Endodermal cell (in vitro differentiated cells): ENCODE results near the gene YIPF3. TPM values are rescaled to one million over a fixed set of nuclear protein-coding genes. Genes with fewer than 3 reads are reported as not detected.

Source experiments
- DNase-seq: peaks from one replicate; pipeline ENCODE4 v3.0.0-alpha.2; 2017
- H3K27ac ChIP-seq: 2 replicates; pipeline ENCODE4 v1.5.1; 2013; ENCODE audit warnings: mild to moderate bottlenecking, low read depth, low read length, moderate library complexity
- H3K27me3 ChIP-seq: 2 replicates; pipeline ENCODE4 v1.6.1; 2013; ENCODE audit warnings: mild to moderate bottlenecking, low read length, moderate library complexity; ENCODE audit not compliant: insufficient read depth, control insufficient read depth, poor library complexity, severe bottlenecking
- H3K36me3 ChIP-seq: 2 replicates; pipeline ENCODE4 v1.7.0; 2013; ENCODE audit warnings: mild to moderate bottlenecking, low read length, moderate library complexity; ENCODE audit not compliant: control insufficient read depth, insufficient read depth
- H3K4me1 ChIP-seq: one replicate; pipeline ENCODE4 v1.7.0; 2013; ENCODE audit warnings: low read length; ENCODE audit not compliant: control insufficient read depth, insufficient read depth
- H3K4me3 ChIP-seq: 2 replicates; pipeline ENCODE4 v1.5.1; 2013; ENCODE audit warnings: mild to moderate bottlenecking, low read length, moderate library complexity
- H3K9ac ChIP-seq: 2 replicates; pipeline ENCODE4 v1.6.1; 2013; ENCODE audit warnings: mild to moderate bottlenecking, low read length, moderate library complexity; ENCODE audit not compliant: poor library complexity, severe bottlenecking; ENCODE audit errors: extremely low read depth
- H3K9me3 ChIP-seq: 2 replicates; pipeline ENCODE4 v1.6.1; 2013; ENCODE audit warnings: mild to moderate bottlenecking, low read length, moderate library complexity; ENCODE audit not compliant: control insufficient read depth
- H3K27ac Mint-ChIP-seq: 2 replicates; pipeline ENCODE4 v1.8.0; 2020; ENCODE audit warnings: mixed read lengths
- H3K27me3 Mint-ChIP-seq: 2 replicates; pipeline ENCODE4 v1.8.0; 2021; ENCODE audit warnings: mild to moderate bottlenecking, mixed read lengths; ENCODE audit not compliant: insufficient read depth
- H3K36me3 Mint-ChIP-seq: 2 replicates; pipeline ENCODE4 v1.8.0; 2020; ENCODE audit warnings: low read depth, mixed read lengths
- H3K4me1 Mint-ChIP-seq: 2 replicates; pipeline ENCODE4 v1.8.0; 2020; ENCODE audit warnings: mixed read lengths
- H3K4me3 Mint-ChIP-seq: 2 replicates; pipeline ENCODE4 v1.8.0; 2020; ENCODE audit warnings: mild to moderate bottlenecking, moderate library complexity, mixed read lengths
- H3K9me3 Mint-ChIP-seq: 2 replicates; pipeline ENCODE4 v1.8.0; 2020; ENCODE audit warnings: mild to moderate bottlenecking, mixed read lengths
- CTCF ChIP-seq: fragments of 200-600 bp; sonication (generic); conservative IDR thresholded peaks from 2 replicates; pipeline ENCODE4 v1.5.0; 2021; ENCODE audit warnings: antibody characterized with exemption, mild to moderate bottlenecking
- WGBS, 2 experiments: methylation state at CpG; one replicate each; pipeline versions ENCODE4 v1.1.5 to v1.1.7; 2013; ENCODE audit warnings: missing lambda C conversion rate in 2 of 2, mixed read lengths in 1 of 2; ENCODE audit not compliant: insufficient coverage in 1 of 2, insufficient read length in 1 of 2; 5-methylcytosine and 5-hydroxymethylcytosine counted together
- total RNA-seq, 2 donors: library from RNA; stranded (reverse); fragmentation: NEBNext Ultra II Directional in 1 of 2; extraction: Animal tissue kit (Norgen Biotek cat#: 25700) in 1 of 2; gene quantifications; 2 replicates in 1 of 2; 3 replicates in 1 of 2; pipeline ENCODE4 v1.2.1, GENCODE V29; 2021

YIPF3 gene
- total RNA-seq, 2 donors from 2014 or later = 87.7 to 103 TPM

GRCh38 chr6:43524483-43524961 is 7.8 kb upstream of the YIPF3 start:
- Histone ChIP-seq H3K9ac (no peak overlapping the region), H3K27me3 (no peaks in the 10 kb centered on the region), H3K36me3 (peaks cover 96% of the 10 kb centered on the region), H3K27ac (no peak overlapping the region), H3K4me3 (no peak overlapping the region), H3K4me1 (peaks cover 5% of the 10 kb centered on the region), H3K9me3 (no peaks in the 10 kb centered on the region)
- Mint-ChIP-seq H3K9me3 (no peaks in the 10 kb centered on the region), H3K36me3 (peaks cover 87% of the 10 kb centered on the region), H3K4me1 (no peaks in the 10 kb centered on the region), H3K4me3 (no peak overlapping the region), H3K27me3 (no peaks in the 10 kb centered on the region), H3K27ac (no peak overlapping the region)
- 93 to 96% methylated on average over 10 of the region's 10 CpGs for WGBS, 2 experiments
- no peak for TF ChIP-seq CTCF
- DNase-seq = no peak

GRCh38 chr6:43523284-43523683 is 6.6 kb upstream of the YIPF3 start:
- Histone ChIP-seq H3K36me3 (peaks cover 93% of the 10 kb centered on the region), H3K9me3 (no peaks in the 10 kb centered on the region), H3K27me3 (no peaks in the 10 kb centered on the region), H3K4me3 (no peak overlapping the region), H3K9ac (no peak overlapping the region), H3K27ac (no peak overlapping the region), H3K4me1 (no peaks in the 10 kb centered on the region)
- H3K36me3 Mint-ChIP-seq = peaks cover 78% of the 10 kb centered on the region
- 96% methylated on average over 3 of the region's 3 CpGs; no CpG with 5 or more reads in 1 of the 2 experiments for WGBS, 2 experiments
- H3K9me3 Mint-ChIP-seq = no peaks in the 10 kb centered on the region
- no peaks in the 10 kb centered on the region for H3K4me1 Mint-ChIP-seq
- no peak for DNase-seq
- no peak for TF ChIP-seq CTCF
- H3K4me3 Mint-ChIP-seq = no peak overlapping the region
- no peak overlapping the region for H3K27ac Mint-ChIP-seq
- no peaks in the 10 kb centered on the region for H3K27me3 Mint-ChIP-seq

GRCh38 chr6:43522547-43523261 is 6.0 kb upstream of the YIPF3 start:
- TF ChIP-seq CTCF = no peak
- Mint-ChIP-seq H3K4me3 (no peak overlapping the region), H3K27me3 (no peaks in the 10 kb centered on the region)

More at GRCh38 chr6:43522547-43523261, 6.0 kb upstream of the YIPF3 start:
- no peaks in the 10 kb centered on the region for H3K27me3 ChIP-seq
- no peaks in the 10 kb centered on the region for H3K4me1 ChIP-seq
- 93 to 94% methylated on average over 7 to 8 of the region's 8 CpGs for WGBS, 2 experiments
- Mint-ChIP-seq H3K9me3 (no peaks in the 10 kb centered on the region), H3K4me1 (no peaks in the 10 kb centered on the region), H3K27ac (no peak overlapping the region), H3K36me3 (peaks cover 74% of the 10 kb centered on the region)
- no peak overlapping the region for H3K27ac ChIP-seq
- H3K36me3 ChIP-seq = peaks cover 87% of the 10 kb centered on the region
- H3K4me3 ChIP-seq = no peak overlapping the region
- H3K9ac ChIP-seq = no peak overlapping the region
- no peaks in the 10 kb centered on the region for H3K9me3 ChIP-seq
- no peak for DNase-seq
